Dermis blood vessel endothelial cell (primary cell): Measurements from ENCODE around the gene C1orf53. TPM values are rescaled to one million over a fixed set of nuclear protein-coding genes. Genes with fewer than 3 reads are reported as not detected.
A peak's percentile ranks its signal among the peaks of the same experiment; 100 is the strongest.
"Not testable (repeated sequence)": the region's sequence is repeated elsewhere in the genome, so short reads cannot be mapped to it uniquely, and the experiment has no call there.

Experiments used
- DNase-seq: peaks from one replicate; pipeline ENCODE4 v3.0.0; 2010
- total RNA-seq: library from RNA; depleted of rRNA; stranded (reverse); fragments of >200 nt; gene quantifications from 2 replicates; pipeline ENCODE4 v1.2.3, GENCODE V29; 2014

C1orf53 gene
- total RNA-seq, 1 donor from 2014 or later, result 2.7 TPM

- DNase-seq, result no peak
Measured at GRCh38 chr1:197921235-197922069, 19.0 kb downstream of the C1orf53 start.

GRCh38 chr1:197922070-197922390 is 19.6 kb downstream of the C1orf53 start:
- DNase-seq, result no peak

- DNase-seq, result no peak
Measured at GRCh38 chr1:197923038-197923437, 20.6 kb downstream of the C1orf53 start.

- peak; percentile 70 for DNase-seq
Measured at GRCh38 chr1:197924516-197925123, 22.2 kb downstream of the C1orf53 start.

- DNase-seq, result no peak
Measured at GRCh38 chr1:197927908-197928665, 25.7 kb downstream of the C1orf53 start.

- no peak for DNase-seq
Measured at GRCh38 chr1:197928849-197929336, 26.5 kb downstream of the C1orf53 start.

- DNase-seq, result no peak
Measured at GRCh38 chr1:197933016-197933415, 30.6 kb downstream of the C1orf53 start.

GRCh38 chr1:197933647-197934046 is 31.2 kb downstream of the C1orf53 start:
- no peak for DNase-seq

- DNase-seq, result no peak
Measured at GRCh38 chr1:197937381-197937780, 35.0 kb downstream of the C1orf53 start.

GRCh38 chr1:197937892-197938291 is 35.5 kb downstream of the C1orf53 start:
- no peak for DNase-seq

- DNase-seq, result not testable (repeated sequence)
Measured at GRCh38 chr1:197939159-197939980, 36.9 kb downstream of the C1orf53 start.

- no peak for DNase-seq
Measured at GRCh38 chr1:197942042-197942441, 39.6 kb downstream of the C1orf53 start.

GRCh38 chr1:197944485-197944884 is 42.1 kb downstream of the C1orf53 start:
- no peak for DNase-seq

GRCh38 chr1:197948926-197949899 is 46.8 kb downstream of the C1orf53 start:
- no peak for DNase-seq

GRCh38 chr1:197951089-197951488 is 48.7 kb downstream of the C1orf53 start:
- no peak for DNase-seq

- DNase-seq, result no peak
Measured at GRCh38 chr1:197951617-197952175, 49.3 kb downstream of the C1orf53 start.

GRCh38 chr1:197953472-197953871 is 51.0 kb downstream of the C1orf53 start:
- not testable (repeated sequence) for DNase-seq

- no peak for DNase-seq
Measured at GRCh38 chr1:197954718-197955418, 52.4 kb downstream of the C1orf53 start.

- no peak for DNase-seq
Measured at GRCh38 chr1:197955486-197956394, 53.3 kb downstream of the C1orf53 start.
